Thoracic aorta (tissue), 2 donors: ENCODE data around the gene SIRT7. TPM values are rescaled to one million over a fixed set of nuclear protein-coding genes. Genes with fewer than 3 reads are reported as not detected.

Experiments
- ATAC-seq: fragments of 150-250 bp; one replicate; pipeline ENCODE4 v1.8.0; 2017; ENCODE audit warnings: low read depth; ENCODE audit not compliant: insufficient number of reproducible peaks, low FRiP score
- DNase-seq: peaks from one replicate; pipeline ENCODE4 v3.0.0-alpha.2; 2020; ENCODE audit warnings: low spot score
- H3K27ac ChIP-seq, 2 donors: fragments of 200-600 bp; sonication (generic); 1 replicate in 1 of 2; 2 replicates in 1 of 2; pipeline ENCODE4 v1.5.1; 2016; ENCODE audit warnings: mild to moderate bottlenecking in 2 of 2, moderate library complexity in 2 of 2
- H3K27me3 ChIP-seq: fragments of 200-600 bp; sonication (generic); replicated peaks from 2 replicates; pipeline ENCODE4 v1.6.0; 2016; ENCODE audit warnings: mild to moderate bottlenecking; ENCODE audit not compliant: insufficient read depth
- H3K36me3 ChIP-seq: fragments of 200-600 bp; sonication (generic); one replicate; pipeline ENCODE4 v1.5.1; 2016
- H3K4me1 ChIP-seq, 2 donors: fragments of 200-600 bp; sonication (generic); 1 replicate in 1 of 2; 2 replicates in 1 of 2; pipeline versions ENCODE4 v1.5.1 to v1.6.0; 2016; ENCODE audit warnings: low read depth in 2 of 2, mild to moderate bottlenecking in 1 of 2; ENCODE audit not compliant: control insufficient read depth in 1 of 2
- H3K4me3 ChIP-seq: fragments of 200-600 bp; sonication (generic); 2 replicates; pipeline ENCODE4 v1.5.1; 2016; ENCODE audit warnings: mild to moderate bottlenecking
- H3K9me3 ChIP-seq: fragments of 200-600 bp; sonication (generic); 2 replicates; pipeline ENCODE4 v1.5.1; 2016
- total RNA-seq, 2 donors: library from RNA; depleted of rRNA; stranded (reverse); fragments of >200 nt; gene quantifications; one replicate each; pipeline versions ENCODE4 v1.1.0 to v1.2.3, GENCODE V29; 2016
- TF ChIP-seq, protein P1 (sequence below): fragments of 200-600 bp; sonication (generic); IDR thresholded peaks from one replicate; pipeline ENCODE4 v1.5.1; 2019; ENCODE audit warnings: antibody characterized with exemption

The SIRT7 gene
- total RNA-seq, 2 donors from 2014 or later: 15.8 to 41.3 TPM

DNA sequence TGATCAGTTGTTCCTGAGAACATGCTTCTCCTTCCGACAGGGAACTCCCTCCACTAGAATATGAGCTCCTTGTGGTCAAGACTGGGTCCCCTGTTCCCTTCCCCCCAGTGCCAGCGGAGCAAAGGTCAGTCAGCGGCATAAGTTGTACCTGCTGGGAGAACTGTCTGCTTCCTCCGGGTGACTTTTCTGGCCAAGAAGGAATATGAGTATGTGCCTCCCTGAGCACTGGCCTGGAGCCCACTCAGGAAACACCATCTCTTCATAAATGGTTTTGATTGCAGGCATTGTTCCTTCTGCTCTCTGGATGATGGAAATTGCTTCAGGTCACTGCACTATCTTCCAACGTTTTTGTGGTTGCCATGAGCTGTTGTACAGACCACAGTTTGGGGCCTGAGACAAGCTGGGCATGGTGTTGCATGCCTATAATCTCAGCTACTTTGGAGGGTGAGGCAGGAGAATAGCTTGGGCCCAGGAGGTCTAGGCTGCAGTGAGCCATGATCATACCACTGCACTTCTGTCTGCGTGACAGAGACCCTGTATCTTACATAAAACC lies 54.8 kb downstream of the SIRT7 start:
- Histone ChIP-seq H3K36me3 (peaks cover 5% of the 10 kb centered on the region), H3K4me1 (peaks cover 19 to 36% of the 10 kb centered on the region in 2 donors), H3K9me3 (no peaks in the 10 kb centered on the region), H3K27ac (no peak overlapping the region), H3K4me3 (no peak overlapping the region), H3K27me3 (no peaks in the 10 kb centered on the region)
- DNase-seq (no peak), ATAC-seq (no peak)
- TF ChIP-seq, protein P1, sequence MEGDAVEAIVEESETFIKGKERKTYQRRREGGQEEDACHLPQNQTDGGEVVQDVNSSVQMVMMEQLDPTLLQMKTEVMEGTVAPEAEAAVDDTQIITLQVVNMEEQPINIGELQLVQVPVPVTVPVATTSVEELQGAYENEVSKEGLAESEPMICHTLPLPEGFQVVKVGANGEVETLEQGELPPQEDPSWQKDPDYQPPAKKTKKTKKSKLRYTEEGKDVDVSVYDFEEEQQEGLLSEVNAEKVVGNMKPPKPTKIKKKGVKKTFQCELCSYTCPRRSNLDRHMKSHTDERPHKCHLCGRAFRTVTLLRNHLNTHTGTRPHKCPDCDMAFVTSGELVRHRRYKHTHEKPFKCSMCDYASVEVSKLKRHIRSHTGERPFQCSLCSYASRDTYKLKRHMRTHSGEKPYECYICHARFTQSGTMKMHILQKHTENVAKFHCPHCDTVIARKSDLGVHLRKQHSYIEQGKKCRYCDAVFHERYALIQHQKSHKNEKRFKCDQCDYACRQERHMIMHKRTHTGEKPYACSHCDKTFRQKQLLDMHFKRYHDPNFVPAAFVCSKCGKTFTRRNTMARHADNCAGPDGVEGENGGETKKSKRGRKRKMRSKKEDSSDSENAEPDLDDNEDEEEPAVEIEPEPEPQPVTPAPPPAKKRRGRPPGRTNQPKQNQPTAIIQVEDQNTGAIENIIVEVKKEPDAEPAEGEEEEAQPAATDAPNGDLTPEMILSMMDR: no peak

Other genes with a start within 250 kb of the SIRT7 start
- gene ARL16, start 234.4 kb downstream of the SIRT7 start, total RNA-seq: 10 to 100 TPM; 34.4 to 40.7 TPM
- gene HGS, start 234.2 kb downstream of the SIRT7 start, total RNA-seq: 100 to 1,000 TPM in 1 of 2 donors, 10 to 100 TPM in 1; 93.8 to 108 TPM
- gene MRPL12, start 214.8 kb downstream of the SIRT7 start, total RNA-seq: 10 to 100 TPM; 19.8 to 33.4 TPM
- 1 to 10 TPM; 2.2 to 4.7 TPM for gene SLC25A10, start 205.9 kb downstream of the SIRT7 start, total RNA-seq
- gene GCGR, start 114.0 kb downstream of the SIRT7 start, total RNA-seq: not detected
- gene MCRIP1, start 84.9 kb downstream of the SIRT7 start, total RNA-seq: 100 to 1,000 TPM in 1 of 2 donors, 10 to 100 TPM in 1; 57.5 to 116 TPM
- gene PPP1R27, start 83.1 kb downstream of the SIRT7 start, total RNA-seq: not detected
- 100 to 1,000 TPM; 515 to 655 TPM for gene P4HB, start 57.6 kb downstream of the SIRT7 start, total RNA-seq
- gene ARHGDIA, start 46.8 kb downstream of the SIRT7 start, total RNA-seq: 100 to 1,000 TPM; 206 to 324 TPM
- 10 to 100 TPM; 43.8 to 51.4 TPM for gene ALYREF, start 26.6 kb downstream of the SIRT7 start, total RNA-seq
- gene ANAPC11, start 26.5 kb downstream of the SIRT7 start, total RNA-seq: 100 to 1,000 TPM in 1 of 2 donors, 10 to 100 TPM in 1; 94.1 to 120 TPM
- gene NPB, start 15.9 kb downstream of the SIRT7 start, total RNA-seq: 1 to 10 TPM in 1 of 2 donors, under 1 TPM in 1; 0.35 to 2.6 TPM
- gene PCYT2, start 6.8 kb downstream of the SIRT7 start, total RNA-seq: 10 to 100 TPM; 13.6 to 81.9 TPM
- 10 to 100 TPM; 29.8 to 32.1 TPM for gene MAFG, start 9.6 kb upstream of the SIRT7 start, total RNA-seq
- gene PYCR1, start 19.1 kb upstream of the SIRT7 start, total RNA-seq: 10 to 100 TPM; 14.4 to 15.0 TPM
- gene MYADML2, start 29.1 kb upstream of the SIRT7 start, total RNA-seq: not detected
- not detected for gene NOTUM, start 43.0 kb upstream of the SIRT7 start, total RNA-seq
- 10 to 100 TPM; 20.6 to 41.3 TPM for gene ASPSCR1, start 59.5 kb upstream of the SIRT7 start, total RNA-seq
- gene CENPX, start 104.7 kb upstream of the SIRT7 start, total RNA-seq: 10 to 100 TPM; 31.4 to 40.4 TPM
- gene LRRC45, start 105.1 kb upstream of the SIRT7 start, total RNA-seq: 10 to 100 TPM in 1 of 2 donors, 1 to 10 TPM in 1; 6.1 to 14.2 TPM
- gene RAC3, start 113.5 kb upstream of the SIRT7 start, total RNA-seq: 1 to 10 TPM in 1 of 2 donors, not detected in 1; 1.8 TPM
- 10 to 100 TPM; 33.9 to 87.1 TPM for gene DCXR, start 119.5 kb upstream of the SIRT7 start, total RNA-seq
- 10 to 100 TPM; 39.9 to 45.3 TPM for gene RFNG, start 133.6 kb upstream of the SIRT7 start, total RNA-seq
- gene GPS1, start 133.7 kb upstream of the SIRT7 start, total RNA-seq: 10 to 100 TPM; 43.2 to 91.9 TPM
- 10 to 100 TPM; 77.3 to 88.9 TPM for gene DUS1L, start 147.6 kb upstream of the SIRT7 start, total RNA-seq
- 10 to 100 TPM; 49.6 to 50.9 TPM for gene FASN, start 180.1 kb upstream of the SIRT7 start, total RNA-seq